DMS114 treated with DMSO at 0.1 percent for 48 hours (cell line): ENCODE measurements around the gene CKAP5.

Source experiments
- DNase-seq: peaks from one replicate; lab custom pipeline; 2025; ENCODE audit not compliant: unreplicated experiment; lab: John Stamatoyannopoulos, UW

The CKAP5 gene

DNA sequence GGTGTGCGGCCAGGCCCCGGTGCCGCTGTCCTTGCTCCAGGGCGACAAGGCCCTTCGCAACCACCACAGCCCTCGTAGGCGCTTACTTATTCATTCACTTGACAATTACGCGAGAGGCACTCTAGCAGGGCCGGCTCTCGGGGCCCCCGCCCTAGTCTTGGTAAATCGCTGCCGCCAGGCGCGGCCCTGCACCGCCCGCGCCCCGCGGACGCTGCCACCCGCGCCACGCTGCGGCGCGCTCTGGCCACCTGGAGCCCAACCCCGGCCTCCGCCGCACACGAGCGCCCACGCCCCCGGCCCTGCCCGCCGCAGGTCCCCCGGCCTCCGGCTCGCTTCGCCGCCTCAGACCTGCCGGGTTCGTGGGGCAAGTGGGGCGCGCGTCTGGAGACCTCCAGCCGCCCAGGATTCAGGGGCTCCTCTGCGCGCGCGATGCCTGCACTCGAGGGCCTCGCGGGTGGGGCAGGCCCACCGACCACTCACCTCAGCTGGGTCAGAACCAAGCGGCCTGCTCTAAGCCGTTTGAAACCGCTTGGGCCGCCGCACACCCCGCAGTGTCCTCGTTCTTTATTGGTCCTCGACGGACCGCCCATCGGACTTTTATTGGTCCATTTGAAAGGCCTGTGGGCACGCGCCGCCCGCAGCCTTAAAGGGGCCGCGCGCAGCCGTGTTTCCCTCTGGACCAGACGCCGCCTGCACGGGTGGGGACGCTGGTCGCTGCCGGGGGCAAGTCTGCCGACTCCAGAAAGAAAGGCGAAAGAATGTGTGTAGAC lies at the start of gene CKAP5:
TSS of gene CKAP5 (minus strand) at position 541 of the 770 bp plus-strand sequence. CDS start 25,049 bp downstream, outside the sequence.
- DNase-seq, result peak; percentile 81

DNA sequence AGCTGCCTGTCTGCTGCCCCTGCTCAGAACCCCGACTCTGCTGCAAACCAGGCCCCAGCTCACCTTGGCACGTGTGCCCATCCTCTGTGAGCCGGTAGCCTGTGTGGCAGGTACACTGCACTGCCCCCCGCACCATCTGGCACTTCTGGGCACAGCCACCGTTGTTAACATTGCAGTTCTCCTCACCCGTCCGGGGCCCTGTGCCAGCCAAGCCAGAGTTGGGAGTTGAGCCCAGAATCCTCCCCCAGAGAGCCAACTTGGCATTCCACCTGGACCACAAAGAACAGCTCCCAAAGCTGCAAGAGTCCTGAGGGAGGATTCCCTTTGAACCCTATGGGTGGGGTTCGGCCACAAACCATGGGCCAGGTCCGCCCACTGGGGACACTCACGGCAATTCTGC lies 49.7 kb upstream of the CKAP5 start:
- no peak for DNase-seq

GRCh38 chr11:46894961-46895360 lies 48.9 kb upstream of the CKAP5 start:
- DNase-seq, result no peak

DNA sequence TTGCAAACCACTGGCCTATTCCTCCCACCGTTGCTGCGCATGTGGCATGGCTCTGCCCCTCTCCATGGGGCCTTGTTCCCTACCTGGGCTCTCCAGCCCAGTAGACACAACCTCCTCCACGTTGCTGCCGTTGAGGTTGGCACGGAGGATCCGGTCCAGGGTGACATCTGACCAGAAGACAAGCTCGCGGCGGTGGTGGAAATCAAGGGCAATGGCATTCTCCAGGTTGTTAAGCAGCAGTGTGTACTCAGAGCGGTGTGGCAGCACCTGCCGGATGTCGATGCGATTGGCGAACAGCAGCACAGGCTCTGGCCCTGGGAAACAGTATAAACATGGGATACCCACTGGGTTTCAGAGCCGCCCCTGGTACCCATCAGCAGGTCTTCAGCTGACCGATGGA lies 48.4 kb upstream of the CKAP5 start:
- DNase-seq, result no peak

GRCh38 chr11:46892838-46893237 lies 46.8 kb upstream of the CKAP5 start:
- no peak for DNase-seq

DNA sequence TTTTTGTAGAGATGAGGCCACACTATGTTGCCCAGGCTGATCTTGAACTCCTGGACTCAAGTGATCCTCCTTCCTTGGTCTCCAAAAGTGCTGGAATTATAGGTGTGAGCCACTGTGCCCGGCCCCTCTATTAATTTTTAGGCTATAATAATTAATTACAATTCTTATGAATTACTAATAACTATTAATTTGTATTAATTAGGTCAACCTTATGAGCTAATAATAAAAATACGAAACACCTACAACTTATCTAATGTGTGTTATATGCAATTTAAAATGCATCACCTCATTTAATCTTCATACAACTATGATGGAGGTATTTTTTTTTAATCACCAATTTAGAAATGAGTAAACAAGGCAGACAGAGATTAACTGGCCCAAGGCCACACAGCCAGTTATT lies 46.0 kb upstream of the CKAP5 start:
- no peak for DNase-seq

DNA sequence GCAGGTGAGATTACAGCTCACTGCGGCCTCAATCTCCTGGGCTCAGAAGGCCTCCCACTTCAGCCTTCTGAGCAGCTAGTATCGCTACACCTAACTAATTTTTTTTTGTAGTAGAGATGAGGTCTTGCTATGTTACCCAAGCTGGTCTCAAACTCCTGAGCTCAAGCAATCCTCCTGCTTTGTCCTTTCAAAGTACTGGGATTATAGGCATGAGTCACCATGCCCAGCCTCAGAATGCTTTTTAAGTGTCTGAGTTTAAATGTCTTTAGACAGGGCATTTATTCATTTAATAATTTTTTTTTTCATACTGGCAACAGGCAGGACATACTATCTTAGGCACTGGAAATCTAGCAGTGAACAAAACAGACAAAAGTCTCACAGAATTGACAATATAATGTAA lies 44.6 kb upstream of the CKAP5 start:
- DNase-seq, result no peak

DNA sequence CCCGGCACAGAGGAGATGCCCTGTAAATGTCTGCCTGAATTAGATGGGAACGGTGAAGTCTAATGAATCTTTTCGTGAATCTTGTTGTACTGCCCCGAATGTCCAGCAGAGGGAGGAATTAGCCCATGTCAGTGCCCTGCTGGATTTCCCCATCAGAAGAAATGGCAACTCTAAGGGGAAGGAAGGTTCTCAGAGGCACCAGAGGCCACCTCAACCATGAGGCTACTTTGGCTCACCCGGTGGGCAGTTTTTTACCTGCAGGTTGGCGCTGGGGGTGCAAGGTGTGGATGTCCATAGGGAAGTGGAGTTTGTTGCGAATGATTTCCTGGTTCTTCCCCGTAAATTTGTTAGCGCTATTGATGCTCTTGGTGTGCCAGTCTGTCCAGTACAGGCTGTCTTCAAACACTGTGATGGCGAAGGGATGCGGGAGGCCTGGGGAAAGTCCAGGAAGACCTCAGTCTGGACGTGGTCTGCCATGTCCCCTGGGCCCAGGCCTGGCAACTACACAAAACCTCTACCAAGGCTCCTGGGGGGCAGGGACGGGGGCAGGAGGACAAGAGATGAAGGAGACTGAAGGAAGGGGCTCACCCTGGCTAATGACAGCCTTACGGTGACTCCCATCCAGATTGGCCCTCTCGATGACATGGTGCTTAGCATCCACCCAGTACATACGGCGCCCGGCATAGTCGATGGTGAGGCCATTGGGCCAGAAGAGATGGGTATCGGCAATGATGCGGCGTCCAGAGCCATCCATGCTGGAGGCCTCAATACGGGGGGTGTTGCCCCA lies 43.8 kb upstream of the CKAP5 start:
- peak; percentile 72 for DNase-seq

DNA sequence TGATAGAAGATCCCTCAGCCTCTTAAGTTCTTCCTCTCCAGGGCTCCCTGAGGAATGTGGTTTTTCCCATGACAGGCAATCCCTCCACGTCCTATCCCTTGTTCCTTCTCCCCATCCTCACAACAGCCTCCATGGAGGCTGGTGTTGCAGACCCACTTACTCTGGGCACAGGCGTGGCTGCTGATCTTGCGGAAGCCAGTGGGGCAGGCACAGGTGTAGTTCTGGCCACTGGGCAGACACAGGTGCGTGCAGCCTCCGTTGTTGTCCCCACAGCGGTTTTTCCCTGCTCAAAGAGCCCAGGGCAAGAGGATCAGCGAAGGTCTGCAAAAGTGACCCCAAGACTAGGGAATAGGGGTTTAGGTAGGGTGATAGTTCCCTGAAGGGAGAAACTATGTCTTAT lies 43.2 kb upstream of the CKAP5 start:
- DNase-seq, result no peak

DNA sequence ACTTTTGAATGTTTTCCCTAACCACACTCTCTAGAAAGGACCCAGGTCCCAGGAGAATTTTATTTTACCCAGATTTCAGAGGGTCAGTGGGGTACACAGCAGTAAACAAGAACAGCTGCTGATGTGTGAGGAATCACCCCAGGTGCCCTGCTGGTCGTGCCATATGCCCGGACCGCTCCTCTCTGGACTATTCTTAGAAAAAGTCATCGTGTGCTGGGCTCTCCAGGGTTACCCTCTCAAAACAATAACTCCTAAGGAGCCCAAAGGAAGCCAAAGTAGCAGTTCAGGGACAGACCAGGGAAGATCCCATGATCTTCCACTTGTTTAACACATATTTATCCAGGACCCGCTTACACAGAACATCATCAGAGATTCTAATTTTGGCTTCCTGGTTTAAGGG lies 42.6 kb upstream of the CKAP5 start:
- DNase-seq, result no peak

GRCh38 chr11:46886211-46886610 lies 40.1 kb upstream of the CKAP5 start:
- DNase-seq, result no peak

GRCh38 chr11:46879056-46879585 lies 33.0 kb upstream of the CKAP5 start:
- DNase-seq, result no peak

DNA sequence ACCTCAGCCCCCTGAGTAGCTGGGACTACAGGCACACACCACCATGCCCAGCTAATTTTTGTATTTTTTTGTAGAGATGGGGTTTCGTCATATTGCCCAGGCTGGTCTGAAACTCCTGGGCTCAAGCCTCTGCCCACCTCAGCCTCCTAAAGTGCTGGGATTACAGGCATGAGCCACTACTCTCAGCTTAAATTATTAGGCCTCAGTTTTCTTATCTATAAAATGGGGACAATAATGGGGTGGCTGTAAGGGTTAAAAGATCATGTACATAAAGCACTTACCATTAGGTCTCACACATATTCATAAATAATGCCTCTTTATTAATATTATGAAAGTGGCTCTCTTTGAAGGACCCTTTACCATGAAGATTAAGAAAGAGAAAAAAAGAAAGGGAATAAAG lies 31.5 kb upstream of the CKAP5 start:
- no peak for DNase-seq

DNA sequence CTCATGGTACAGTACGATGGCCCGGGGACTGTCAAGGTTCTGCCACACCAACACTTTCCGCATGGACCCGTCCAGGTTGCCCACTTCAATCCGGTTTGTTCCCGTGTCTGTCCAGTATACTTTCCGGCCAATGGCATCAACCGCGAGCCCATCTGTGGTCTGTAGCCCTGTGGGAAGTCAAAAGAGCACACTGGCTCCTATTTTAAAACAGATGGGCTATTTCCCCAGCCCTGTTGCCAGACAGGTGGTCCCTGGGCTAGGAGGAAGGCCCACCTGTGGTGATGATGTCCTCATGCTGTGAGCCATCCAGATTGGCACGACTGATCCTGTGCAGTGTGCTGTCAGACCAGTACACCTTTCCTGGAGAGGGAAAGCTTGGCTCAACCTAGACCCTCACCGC lies 30.4 kb upstream of the CKAP5 start:
- DNase-seq, result no peak

GRCh38 chr11:46874586-46874985 lies 28.5 kb upstream of the CKAP5 start:
- no peak for DNase-seq

DNA sequence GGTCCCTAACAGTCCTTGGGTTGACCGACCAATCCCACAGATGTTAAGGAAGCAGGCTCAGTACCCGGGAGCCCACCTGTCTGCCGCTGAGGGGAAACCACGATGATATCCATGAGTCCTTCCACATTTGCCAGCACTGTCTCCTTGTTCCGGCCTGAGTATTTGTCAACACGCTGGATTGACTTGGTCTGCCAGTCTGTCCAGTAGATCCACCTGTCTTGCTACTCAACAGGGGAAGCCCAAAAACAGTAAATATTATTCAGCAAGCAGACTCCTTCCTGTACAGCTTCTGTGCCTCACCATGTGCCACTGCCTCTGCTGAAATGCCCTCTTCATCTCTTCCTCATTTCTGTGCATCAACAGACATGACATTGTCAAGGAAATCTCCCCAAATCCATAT lies 22.8 kb upstream of the CKAP5 start:
- no peak for DNase-seq

GRCh38 chr11:46865340-46865739 lies 19.3 kb upstream of the CKAP5 start:
- DNase-seq, result no peak

DNA sequence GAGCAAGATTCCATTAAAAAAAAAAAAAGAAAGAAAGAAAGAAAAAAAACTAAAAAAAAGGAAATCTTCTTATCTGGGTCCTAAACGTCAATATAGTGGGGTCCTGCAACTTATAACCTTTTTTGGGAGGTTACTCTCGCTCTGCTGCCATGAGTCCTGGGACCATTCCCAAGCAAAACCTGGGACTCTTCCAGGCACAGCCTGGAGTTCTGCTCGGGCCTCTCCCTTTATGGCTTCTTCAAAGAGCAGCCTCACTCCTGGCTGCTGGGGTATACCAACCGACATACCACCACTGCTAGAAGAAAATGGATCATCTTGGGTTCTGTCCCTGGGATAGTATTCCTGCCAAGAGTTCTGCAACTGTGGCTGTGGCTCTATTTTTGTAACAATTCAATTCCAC lies 14.1 kb upstream of the CKAP5 start:
- no peak for DNase-seq

DNA sequence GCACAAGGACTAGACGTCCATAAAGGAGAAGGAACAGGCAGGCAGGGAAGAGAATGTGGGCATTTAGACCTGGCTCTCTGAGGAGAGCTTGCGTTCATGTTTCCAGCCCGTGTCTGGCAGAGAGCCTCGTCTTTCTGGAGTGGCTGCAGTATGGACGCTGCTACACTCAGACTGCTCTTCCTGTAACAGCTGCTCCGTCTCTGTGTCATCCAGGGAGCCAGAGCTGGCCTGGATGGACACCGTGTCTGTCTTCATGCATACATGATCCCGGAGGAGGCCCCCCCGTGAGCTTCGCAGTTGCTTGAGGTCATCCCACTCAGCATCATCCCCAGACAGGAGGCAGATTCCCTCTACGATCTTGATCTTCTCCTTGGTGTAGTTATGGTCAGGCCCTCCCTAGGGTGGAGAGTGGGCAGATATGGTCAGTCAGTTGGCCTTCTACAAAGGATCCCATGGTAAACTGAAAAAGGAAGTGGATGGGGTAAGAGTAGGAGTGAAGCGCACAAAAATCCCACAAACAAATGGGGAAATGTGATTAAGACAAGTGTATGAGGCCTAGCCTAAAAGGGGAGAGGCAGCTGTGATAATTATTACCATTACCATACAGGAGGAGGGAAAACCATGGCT lies 13.0 kb upstream of the CKAP5 start:
- DNase-seq, result no peak

DNA sequence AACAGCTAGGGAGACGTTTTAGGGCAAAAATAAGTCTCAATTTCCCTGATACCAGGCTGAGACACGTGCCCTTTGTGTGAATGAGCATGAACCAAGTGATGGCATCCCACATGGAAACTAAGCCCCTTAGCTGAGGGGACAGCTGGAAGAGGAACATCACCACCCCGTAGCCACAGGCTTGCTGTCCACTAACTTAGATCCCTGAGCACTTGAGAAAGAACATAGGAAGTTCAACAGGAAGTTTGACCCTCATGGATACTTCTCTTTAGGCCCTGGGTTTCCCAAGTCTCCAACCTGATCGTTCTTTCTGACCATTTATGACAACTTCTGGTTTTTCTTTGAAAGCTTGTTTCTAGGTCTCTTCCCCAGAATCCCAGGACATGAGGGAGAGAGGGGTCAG lies 11.6 kb upstream of the CKAP5 start:
- DNase-seq, result no peak

- DNase-seq, result no peak
Measured at GRCh38 chr11:46856605-46857343, 10.7 kb upstream of the CKAP5 start.
